Right lobe of liver (tissue), 6 donors: Measurements from ENCODE around the gene CFAP53. TPM values are rescaled to one million over a fixed set of nuclear protein-coding genes. Genes with fewer than 3 reads are reported as not detected.

Experiments used
- ATAC-seq, 4 donors: fragments of 200-7000 bp; cut with Tn5 transposase; one replicate each; pipeline ENCODE4 v1.9.1; 2020; ENCODE audit warnings: mild to moderate bottlenecking in 4 of 4, moderate library complexity in 4 of 4
- DNase-seq, 3 donors: peaks; one replicate each; pipeline ENCODE4 v3.0.0-alpha.2; 2020
- H3K27ac ChIP-seq, 3 donors: fragments of 200-600 bp; one replicate each; pipeline ENCODE4 v1.8.0; 2022
- H3K27me3 ChIP-seq, 2 donors: fragments of 200-600 bp; one replicate each; pipeline ENCODE4 v1.8.0; 2022
- H3K36me3 ChIP-seq, 4 donors: fragments of 200-600 bp; sonication (generic) in 1 of 4; one replicate each; pipeline versions ENCODE4 v1.5.1 to v1.8.0; 2017 to 2022; ENCODE audit warnings: control low read depth in 1 of 4
- H3K4me1 ChIP-seq, 4 donors: fragments of 200-600 bp; sonication (generic) in 1 of 4; one replicate each; pipeline versions ENCODE4 v1.5.1 to v1.8.0; 2017 to 2022; ENCODE audit warnings: control low read depth in 1 of 4
- H3K4me3 ChIP-seq, 3 donors: fragments of 200-600 bp; one replicate each; pipeline ENCODE4 v1.8.0; 2022
- H3K9me3 ChIP-seq, 4 donors: fragments of 200-600 bp; sonication (generic) in 1 of 4; one replicate each; pipeline versions ENCODE4 v1.5.1 to v1.8.0; 2017 to 2022; ENCODE audit warnings: control low read depth in 1 of 4
- POLR2A ChIP-seq: fragments of 450-650 bp; IDR thresholded peaks from one replicate; pipeline ENCODE4 v1.6.1; 2017; ENCODE audit warnings: antibody characterized with exemption, mild to moderate bottlenecking
- WGBS: methylation state at CpG from one replicate; pipeline ENCODE4 v1.1.6; 2018; ENCODE audit warnings: low coverage, low lambda C conversion rate; ENCODE audit not compliant: insufficient coverage; ENCODE audit errors: missing lambda C conversion rate; 5-methylcytosine and 5-hydroxymethylcytosine counted together
- intact Hi-C, 2 donors: fragments of 100-400 bp; cut with DNase I; formaldehyde crosslinking; loops; one replicate each; pipeline versions ENCODE4 v1.11.2 to v1.14.1; 2022
- total RNA-seq, 6 experiments: library from RNA; depleted of rRNA in 2 of 6; stranded (reverse); fragments of >200 nt in 2 of 6; fragmentation: NEBNext Ultra II Directional in 3 of 6; extraction: Animal tissue kit (Norgen Biotek cat#: 25700) in 3 of 6; gene quantifications; one replicate each; pipeline versions ENCODE4 v1.1.0 to v1.2.4, GENCODE V29; 2016 to 2023
- TF ChIP-seq, protein P1 (sequence below), 4 donors: fragments of 200-600 bp in 3 of 4; fragments of 450-650 bp in 1 of 4; IDR thresholded peaks; one replicate each; pipeline versions ENCODE4 v1.5.1 to v1.8.0; 2016 to 2022; ENCODE audit warnings: antibody characterized with exemption in 4 of 4, mild to moderate bottlenecking in 2 of 4
- donor health status: DM: no; HTN: yes; CAD: no.
- donor health status: DM: no; HTN: no; CAD: no.
- donor health status: DM: no; HTN: no; CAD: no.
- donor health status: DM: no; HTN: yes; CAD: no.
- donor health status: DM: no; HTN: yes; CAD: no.

Gene CFAP53
- total RNA-seq, 6 experiments from 2014 or later = 0.13 to 0.17 (median 0.14) TPM; not detected in 3

GRCh38 chr18:50285631-50286321, 19.5 kb upstream of the CFAP53 start:
- H3K27ac ChIP-seq = no peak overlapping the region
- 96% methylated on average over 16 of the region's 24 CpGs for WGBS
- intact Hi-C loops = loop anchor here in 1 of 2 donors (10.0 kb wide), 1 partner anchor 69 kb away; no protein-coding TSS in a partner anchor
- H3K36me3 ChIP-seq = peaks cover 0 to 2% (median under 1%) of the 10 kb centered on the region in 4 donors
- no peak for ATAC-seq
- peak in 2 of 3 donors; percentile 22 to 55 for DNase-seq
- H3K9me3 ChIP-seq = no peaks in the 10 kb centered on the region
- H3K4me3 ChIP-seq = no peak overlapping the region
- no peak for TF ChIP-seq POLR2A
- TF ChIP-seq, protein P1, sequence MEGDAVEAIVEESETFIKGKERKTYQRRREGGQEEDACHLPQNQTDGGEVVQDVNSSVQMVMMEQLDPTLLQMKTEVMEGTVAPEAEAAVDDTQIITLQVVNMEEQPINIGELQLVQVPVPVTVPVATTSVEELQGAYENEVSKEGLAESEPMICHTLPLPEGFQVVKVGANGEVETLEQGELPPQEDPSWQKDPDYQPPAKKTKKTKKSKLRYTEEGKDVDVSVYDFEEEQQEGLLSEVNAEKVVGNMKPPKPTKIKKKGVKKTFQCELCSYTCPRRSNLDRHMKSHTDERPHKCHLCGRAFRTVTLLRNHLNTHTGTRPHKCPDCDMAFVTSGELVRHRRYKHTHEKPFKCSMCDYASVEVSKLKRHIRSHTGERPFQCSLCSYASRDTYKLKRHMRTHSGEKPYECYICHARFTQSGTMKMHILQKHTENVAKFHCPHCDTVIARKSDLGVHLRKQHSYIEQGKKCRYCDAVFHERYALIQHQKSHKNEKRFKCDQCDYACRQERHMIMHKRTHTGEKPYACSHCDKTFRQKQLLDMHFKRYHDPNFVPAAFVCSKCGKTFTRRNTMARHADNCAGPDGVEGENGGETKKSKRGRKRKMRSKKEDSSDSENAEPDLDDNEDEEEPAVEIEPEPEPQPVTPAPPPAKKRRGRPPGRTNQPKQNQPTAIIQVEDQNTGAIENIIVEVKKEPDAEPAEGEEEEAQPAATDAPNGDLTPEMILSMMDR (IDR thresholded peaks at IDR 0.05) = no peak
- H3K4me1 ChIP-seq = peaks cover 0 to 7% (median 0%) of the 10 kb centered on the region in 4 donors
- H3K27me3 ChIP-seq = no peaks in the 10 kb centered on the region

DNA sequence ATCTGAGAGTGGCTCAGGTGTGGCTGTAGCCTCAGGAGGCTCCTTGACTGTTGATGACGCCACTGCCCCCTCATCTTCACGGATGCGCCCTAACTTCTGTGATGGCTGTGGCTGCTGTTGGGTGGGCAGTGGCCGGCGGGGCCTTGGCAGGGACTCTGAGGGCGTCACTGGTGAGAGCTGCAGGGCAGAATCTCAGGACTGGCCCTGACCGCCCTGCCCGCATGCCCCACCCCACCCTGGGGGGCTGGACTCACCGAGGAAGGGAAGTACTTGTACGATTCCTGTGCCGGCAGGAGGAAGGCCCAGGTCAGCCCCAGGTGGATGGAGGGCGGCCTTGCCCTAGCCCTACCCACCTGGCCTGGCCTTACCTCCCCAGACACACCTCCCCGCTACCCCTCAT, 18.8 kb upstream of the CFAP53 start:
- 100% methylated on average over 1 of the region's 13 CpGs for WGBS

DNA sequence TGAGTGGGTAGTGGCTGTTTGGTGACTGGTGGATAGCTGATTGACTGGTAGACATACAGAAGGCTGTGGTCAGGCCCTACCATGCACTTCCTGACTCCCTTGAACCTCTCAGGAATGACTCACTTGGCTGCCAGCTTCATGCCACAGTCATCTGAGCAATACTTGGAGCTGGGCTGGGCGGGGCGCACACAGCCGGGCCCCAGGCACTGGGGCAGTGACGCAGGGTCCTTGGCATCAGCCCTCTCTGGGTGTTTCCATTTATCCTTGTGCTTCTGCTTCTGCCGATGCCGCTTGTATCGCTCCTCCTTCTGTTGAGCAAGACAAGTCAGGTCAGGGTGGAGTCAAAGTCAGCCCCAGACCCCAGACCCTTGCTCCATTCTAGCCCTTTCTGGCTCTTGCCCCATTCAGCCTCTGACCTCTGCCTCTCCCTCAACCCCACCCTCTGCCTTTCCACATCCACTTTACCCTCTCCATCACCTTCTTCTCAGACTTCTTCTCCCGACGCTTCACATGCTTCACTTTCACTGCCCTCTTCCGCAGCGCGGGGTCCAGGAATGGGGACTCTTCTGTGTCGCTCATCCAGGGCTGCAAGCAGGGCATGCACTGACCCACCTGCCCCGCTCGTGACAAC, 18.1 kb upstream of the CFAP53 start:
- Histone ChIP-seq H3K27ac (no peak overlapping the region), H3K9me3 (no peaks in the 10 kb centered on the region), H3K4me3 (no peak overlapping the region), H3K36me3 (peaks cover 0 to 4% (median under 1%) of the 10 kb centered on the region in 4 donors), H3K27me3 (no peaks in the 10 kb centered on the region), H3K4me1 (peaks cover 0 to 19% (median 6%) of the 10 kb centered on the region in 4 donors)
- 95% methylated on average over 13 of the region's 15 CpGs for WGBS
- ATAC-seq (no peak), DNase-seq (no peak)
- no peak for TF ChIP-seq POLR2A
- intact Hi-C loops = loop anchor here in 1 of 2 donors (10.0 kb wide), 1 partner anchor 70 kb away; no protein-coding TSS in a partner anchor

More for the DNA sequence above, 18.8 kb upstream of the CFAP53 start:
- TF ChIP-seq, protein P1 (IDR thresholded peaks at IDR 0.05) = no peak
- TF ChIP-seq POLR2A = no peak
- Histone ChIP-seq H3K4me3 (no peak overlapping the region), H3K9me3 (no peaks in the 10 kb centered on the region), H3K4me1 (peaks cover 0 to 12% (median 3%) of the 10 kb centered on the region in 4 donors), H3K27me3 (no peaks in the 10 kb centered on the region), H3K27ac (no peak overlapping the region), H3K36me3 (peaks cover 0 to 2% (median under 1%) of the 10 kb centered on the region in 4 donors)
- ATAC-seq = no peak
- intact Hi-C loops = loop anchor here in 1 of 2 donors (10.0 kb wide), 1 partner anchor 70 kb away; no protein-coding TSS in a partner anchor
- peak in 1 of 3 donors; percentile 47 for DNase-seq

DNA sequence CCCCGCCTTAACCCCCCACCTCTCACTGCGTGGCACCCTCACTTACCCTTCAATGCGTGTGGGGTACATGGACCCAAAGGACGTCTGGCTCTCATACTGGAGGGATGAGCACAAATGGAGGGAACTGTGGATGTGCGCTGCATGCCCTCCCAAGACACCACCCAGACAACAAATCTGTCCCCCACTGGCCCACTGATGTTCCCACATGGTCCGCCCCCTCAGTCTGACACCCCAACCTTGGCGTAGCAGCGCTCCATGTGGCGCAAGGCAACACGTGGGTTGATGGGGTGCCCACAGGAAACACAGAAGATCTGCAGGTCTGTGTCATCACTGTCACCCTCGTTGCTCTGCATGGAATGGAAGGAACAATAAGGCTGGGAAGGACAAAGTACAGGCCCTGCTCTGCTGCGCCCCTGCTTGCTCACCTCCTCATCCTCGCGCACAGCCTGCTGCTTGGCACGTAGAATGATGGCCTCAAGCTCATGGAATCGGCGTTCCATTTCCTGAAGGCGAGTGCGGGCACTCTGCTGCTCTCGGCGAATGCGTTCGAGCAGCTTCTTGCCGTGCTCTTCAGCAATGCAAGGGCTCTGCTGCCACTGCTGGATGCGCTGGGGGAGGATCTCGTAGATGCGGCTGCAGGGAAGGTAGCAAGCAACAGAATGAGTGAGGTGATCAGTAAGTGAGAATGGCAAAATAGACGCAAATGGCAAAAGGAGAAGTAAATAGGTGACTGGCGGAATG, 17.3 kb upstream of the CFAP53 start:
- Histone ChIP-seq H3K4me3 (no peak overlapping the region), H3K9me3 (no peaks in the 10 kb centered on the region), H3K27ac (no peak overlapping the region), H3K27me3 (no peaks in the 10 kb centered on the region), H3K4me1 (peaks cover 0 to 25% (median 6%) of the 10 kb centered on the region in 4 donors), H3K36me3 (peaks cover 0 to 11% (median under 1%) of the 10 kb centered on the region in 4 donors)
- ATAC-seq = no peak
- DNase-seq = peak in 1 of 3 donors; percentile 37
- no peak for TF ChIP-seq POLR2A
- TF ChIP-seq, protein P1 (IDR thresholded peaks at IDR 0.05) = no peak
- intact Hi-C loops = loop anchor here in 1 of 2 donors (10.0 kb wide), 1 partner anchor 71 kb away; no protein-coding TSS in a partner anchor
- WGBS = 89% methylated on average over 23 of the region's 29 CpGs
